Right atrium auricular region (tissue), 2 donors: ENCODE measurements around the gene BABAM2. TPM values are rescaled to one million over a fixed set of nuclear protein-coding genes. Genes with fewer than 3 reads are reported as not detected.

ENCODE experiments used
- DNase-seq: peaks from one replicate; pipeline ENCODE4 v3.0.0-alpha.2; 2019; ENCODE audit warnings: low spot score
- H3K27ac ChIP-seq, 2 donors: fragments of 200-600 bp; sonication (generic); 1 replicate in 1 of 2; 2 replicates in 1 of 2; pipeline ENCODE4 v1.5.1; 2016 to 2019
- H3K27me3 ChIP-seq, 2 donors: fragments of 200-600 bp; sonication (generic); one replicate each; pipeline versions ENCODE4 v1.5.1 to v1.6.0; 2017 to 2019
- H3K36me3 ChIP-seq: fragments of 200-600 bp; sonication (generic); one replicate; pipeline ENCODE4 v1.5.1; 2016
- H3K4me1 ChIP-seq, 2 donors: fragments of 200-600 bp; sonication (generic); one replicate each; pipeline versions ENCODE4 v1.5.1 to v1.6.0; 2017 to 2019
- H3K4me3 ChIP-seq, 2 donors: fragments of 200-600 bp; sonication (generic); 1 replicate in 1 of 2; 2 replicates in 1 of 2; pipeline ENCODE4 v1.5.1; 2017 to 2019; ENCODE audit warnings: mild to moderate bottlenecking in 1 of 2, moderate library complexity in 1 of 2
- H3K9me3 ChIP-seq, 2 donors: fragments of 200-600 bp; sonication (generic); one replicate each; pipeline ENCODE4 v1.5.1; 2019
- total RNA-seq, 2 donors: library from RNA; depleted of rRNA; stranded (reverse); fragments of >200 nt; gene quantifications; one replicate each; pipeline ENCODE4 v1.1.0, GENCODE V29; 2016
- TF ChIP-seq, protein P1 (sequence below), 2 donors: fragments of 200-600 bp; sonication (generic); IDR thresholded peaks; one replicate each; pipeline ENCODE4 v1.5.1; 2019; ENCODE audit warnings: antibody characterized with exemption in 2 of 2

BABAM2 gene
- total RNA-seq, 2 donors from 2014 or later: 58.8 to 60.6 TPM

DNA sequence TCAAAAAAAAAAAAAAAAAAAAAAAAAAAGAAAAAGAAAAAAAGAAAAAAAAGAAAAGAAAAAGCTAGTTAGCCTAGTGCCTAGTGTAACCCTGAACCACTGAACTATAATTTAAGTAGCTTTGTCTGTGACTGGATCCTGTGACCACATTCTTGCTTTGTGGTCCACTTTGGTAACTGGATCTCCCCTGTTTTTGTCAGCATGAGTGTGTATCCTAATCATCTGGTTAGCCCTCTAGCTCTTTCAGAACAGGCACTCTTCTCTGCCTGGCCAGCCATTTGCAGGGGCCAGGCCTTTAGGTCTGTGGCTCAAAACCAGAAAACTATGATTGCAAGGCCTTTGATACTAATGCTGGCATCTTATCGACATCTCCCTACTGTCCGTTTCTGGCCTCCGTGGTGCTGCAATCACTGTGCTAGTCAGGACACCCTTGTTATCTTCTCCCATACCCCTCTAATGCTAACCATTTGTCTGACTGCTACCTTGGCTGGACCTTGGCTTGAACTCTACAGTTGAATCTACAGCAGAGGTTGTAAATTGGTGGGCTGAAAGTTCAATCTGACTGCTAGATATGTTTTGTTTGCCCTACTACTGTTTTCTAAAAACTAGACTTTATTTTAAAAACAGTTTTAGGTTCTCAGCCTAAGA is 40.8 kb upstream of the BABAM2 start:
- Histone ChIP-seq H3K27me3 (no peaks in the 10 kb centered on the region), H3K9me3 (no peaks in the 10 kb centered on the region), H3K36me3 (no peaks in the 10 kb centered on the region), H3K4me3 (no peak overlapping the region), H3K27ac (no peak overlapping the region), H3K4me1 (no peaks in the 10 kb centered on the region)
- DNase-seq: no peak
- TF ChIP-seq, protein P1, sequence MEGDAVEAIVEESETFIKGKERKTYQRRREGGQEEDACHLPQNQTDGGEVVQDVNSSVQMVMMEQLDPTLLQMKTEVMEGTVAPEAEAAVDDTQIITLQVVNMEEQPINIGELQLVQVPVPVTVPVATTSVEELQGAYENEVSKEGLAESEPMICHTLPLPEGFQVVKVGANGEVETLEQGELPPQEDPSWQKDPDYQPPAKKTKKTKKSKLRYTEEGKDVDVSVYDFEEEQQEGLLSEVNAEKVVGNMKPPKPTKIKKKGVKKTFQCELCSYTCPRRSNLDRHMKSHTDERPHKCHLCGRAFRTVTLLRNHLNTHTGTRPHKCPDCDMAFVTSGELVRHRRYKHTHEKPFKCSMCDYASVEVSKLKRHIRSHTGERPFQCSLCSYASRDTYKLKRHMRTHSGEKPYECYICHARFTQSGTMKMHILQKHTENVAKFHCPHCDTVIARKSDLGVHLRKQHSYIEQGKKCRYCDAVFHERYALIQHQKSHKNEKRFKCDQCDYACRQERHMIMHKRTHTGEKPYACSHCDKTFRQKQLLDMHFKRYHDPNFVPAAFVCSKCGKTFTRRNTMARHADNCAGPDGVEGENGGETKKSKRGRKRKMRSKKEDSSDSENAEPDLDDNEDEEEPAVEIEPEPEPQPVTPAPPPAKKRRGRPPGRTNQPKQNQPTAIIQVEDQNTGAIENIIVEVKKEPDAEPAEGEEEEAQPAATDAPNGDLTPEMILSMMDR (IDR thresholded peaks at IDR 0.05): no peak

DNA sequence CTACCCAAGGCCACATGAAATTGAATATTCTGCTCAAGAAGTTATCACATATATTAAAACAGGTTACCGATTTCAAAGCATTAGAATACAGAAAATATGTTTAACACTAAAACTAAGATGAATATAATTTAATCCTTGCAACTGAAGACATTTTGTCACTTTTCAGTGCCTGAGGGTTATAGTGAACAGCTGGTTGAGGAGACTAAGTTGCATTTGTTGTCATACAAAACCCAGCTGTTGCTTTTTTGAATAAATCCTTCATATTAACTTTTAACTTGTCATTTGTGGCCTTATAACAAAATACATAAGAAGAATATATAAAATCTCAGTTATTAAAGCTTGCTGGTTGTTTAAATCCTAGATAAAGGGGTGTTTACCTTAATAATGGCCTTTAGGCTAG is 37.8 kb upstream of the BABAM2 start:
- H3K4me3 ChIP-seq: no peak overlapping the region
- TF ChIP-seq, protein P1 (IDR thresholded peaks at IDR 0.05): no peak
- H3K4me1 ChIP-seq: no peaks in the 10 kb centered on the region
- no peak for DNase-seq
- no peak overlapping the region for H3K27ac ChIP-seq
- no peaks in the 10 kb centered on the region for H3K27me3 ChIP-seq
- peaks cover 0 to 2% of the 10 kb centered on the region in 2 donors for H3K9me3 ChIP-seq
- H3K36me3 ChIP-seq: no peaks in the 10 kb centered on the region

DNA sequence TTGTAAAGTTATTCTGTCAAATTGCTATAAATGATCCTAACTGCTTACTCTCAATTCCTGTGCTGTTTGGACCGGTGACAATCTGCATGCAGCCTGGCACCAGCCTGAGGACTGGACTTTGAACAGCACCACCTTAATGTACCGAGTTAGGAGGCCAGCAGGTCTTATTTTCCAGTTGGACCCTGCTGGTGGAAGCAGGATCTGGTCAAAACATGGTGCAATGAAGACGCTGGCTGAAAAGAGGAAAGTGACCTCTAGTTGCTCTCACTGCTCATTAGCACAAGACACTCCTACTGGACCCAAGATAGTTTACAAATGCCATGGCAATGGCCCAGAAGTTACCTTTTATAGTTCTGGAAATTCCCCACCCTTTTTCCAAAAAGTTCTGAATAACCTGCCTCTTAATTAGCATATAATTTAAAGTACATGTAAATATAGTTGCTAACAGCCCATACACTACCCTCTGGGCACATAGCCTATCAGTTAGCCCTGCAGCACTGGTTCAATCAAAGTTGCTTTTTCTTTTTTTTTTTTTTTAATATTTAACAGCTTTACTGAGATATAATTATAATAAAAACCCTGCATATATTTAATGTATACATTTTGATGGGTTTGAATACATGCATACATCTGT is 36.2 kb upstream of the BABAM2 start:
- Histone ChIP-seq H3K36me3 (no peaks in the 10 kb centered on the region), H3K4me3 (no peak overlapping the region), H3K4me1 (no peaks in the 10 kb centered on the region), H3K27me3 (no peaks in the 10 kb centered on the region), H3K9me3 (peaks cover 0 to 7% of the 10 kb centered on the region in 2 donors), H3K27ac (no peak overlapping the region)
- TF ChIP-seq, protein P1 (IDR thresholded peaks at IDR 0.05): no peak
- DNase-seq: no peak

DNA sequence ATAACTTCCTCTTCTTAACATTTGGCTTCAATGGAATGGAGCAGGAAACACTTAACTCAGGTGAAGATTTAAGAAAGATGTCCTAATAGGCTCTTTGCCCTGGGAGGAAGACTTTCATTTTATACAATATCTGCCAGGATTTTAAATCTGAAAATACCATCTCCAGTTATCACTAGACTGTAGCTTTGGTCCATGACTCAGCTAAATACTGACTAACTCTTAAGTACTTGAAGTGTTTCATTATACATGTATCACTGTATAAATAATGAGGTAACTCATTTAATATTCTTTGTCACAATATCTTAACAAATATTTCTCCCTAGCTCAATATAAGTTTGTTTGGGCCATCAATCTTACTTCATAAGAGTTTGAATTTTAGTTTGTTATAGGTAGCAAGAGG is 35.1 kb upstream of the BABAM2 start:
- TF ChIP-seq, protein P1 (IDR thresholded peaks at IDR 0.05): no peak

GRCh38 chr2:27856386-27856785 is 34.1 kb upstream of the BABAM2 start:
- TF ChIP-seq, protein P1 (IDR thresholded peaks at IDR 0.05): no peak
- no peaks in the 10 kb centered on the region for H3K4me1 ChIP-seq
- H3K27ac ChIP-seq: no peak overlapping the region
- H3K9me3 ChIP-seq: peaks cover 0 to 7% of the 10 kb centered on the region in 2 donors
- no peak for DNase-seq
- H3K36me3 ChIP-seq: no peaks in the 10 kb centered on the region
- H3K27me3 ChIP-seq: no peaks in the 10 kb centered on the region
- H3K4me3 ChIP-seq: no peak overlapping the region

More for the DNA sequence above, 35.1 kb upstream of the BABAM2 start:
- H3K9me3 ChIP-seq: peaks cover 0 to 7% of the 10 kb centered on the region in 2 donors
- no peak for DNase-seq
- H3K36me3 ChIP-seq: no peaks in the 10 kb centered on the region
- H3K27me3 ChIP-seq: no peaks in the 10 kb centered on the region
- no peaks in the 10 kb centered on the region for H3K4me1 ChIP-seq
- no peak overlapping the region for H3K4me3 ChIP-seq
- no peak overlapping the region for H3K27ac ChIP-seq
